ENCODE measurements around the gene GIMAP2. TPM values are rescaled to one million over a fixed set of nuclear protein-coding genes. Genes with fewer than 3 reads are reported as not detected.
A peak's percentile ranks its signal among the peaks of the same experiment; 100 is the strongest.

GIMAP2 gene
- total and polyA plus RNA-seq, 2 donors = 32.5 to 70.4 TPM

- H3K9me3 ChIP-seq (ENCODE audit: control insufficient read depth in 2 of 2, insufficient read depth in 1 of 2, low read length in 1 of 2) = peaks cover 0 to 17% of the 10 kb centered on the region in 2 donors
- DNase-seq (ENCODE audit: low read depth in 6 of 9, low spot score in 9 of 9) = no peak
- H3K4me3 ChIP-seq (ENCODE audit: low read length in 2 of 2) = no peak overlapping the region
- H3K27ac ChIP-seq (ENCODE audit: low read depth in 1 of 2, low read length in 1 of 2) = no peak overlapping the region
- peaks cover 3 to 18% of the 10 kb centered on the region in 2 donors for H3K36me3 ChIP-seq (ENCODE audit: control insufficient read depth in 2 of 2, insufficient read depth in 2 of 2, low read length in 1 of 2)
- no peaks in the 10 kb centered on the region for H3K4me1 ChIP-seq (ENCODE audit: control insufficient read depth in 2 of 2, insufficient read depth in 2 of 2, low read length in 2 of 2)
- H3K27me3 ChIP-seq (ENCODE audit: control insufficient read depth in 2 of 2, insufficient read depth in 1 of 2, low read length in 1 of 2) = no peaks in the 10 kb centered on the region
- WGBS = 69% methylated on average over 2 of the region's 2 CpGs
Measured at GRCh38 chr7:150695654-150696053, 10.1 kb downstream of the GIMAP2 start.

- no peaks in the 10 kb centered on the region for H3K27me3 ChIP-seq (ENCODE audit: control insufficient read depth in 2 of 2, insufficient read depth in 1 of 2, low read length in 1 of 2)
Measured at GRCh38 chr7:150703209-150703608, 17.7 kb downstream of the GIMAP2 start.

GRCh38 chr7:150715293-150715692 lies 29.8 kb downstream of the GIMAP2 start:
- Histone ChIP-seq H3K27ac (ENCODE audit: low read depth in 1 of 2, low read length in 1 of 2) (peak overlapping the region in 1 of 2 donors; percentile 73), H3K4me1 (ENCODE audit: control insufficient read depth in 2 of 2, insufficient read depth in 2 of 2, low read length in 2 of 2) (peaks cover 3 to 28% of the 10 kb centered on the region in 2 donors), H3K27me3 (ENCODE audit: control insufficient read depth in 2 of 2, insufficient read depth in 1 of 2, low read length in 1 of 2) (no peaks in the 10 kb centered on the region), H3K36me3 (ENCODE audit: control insufficient read depth in 2 of 2, insufficient read depth in 2 of 2, low read length in 1 of 2) (peaks cover 3 to 16% of the 10 kb centered on the region in 2 donors), H3K4me3 (ENCODE audit: low read length in 2 of 2) (no peak overlapping the region), H3K9me3 (ENCODE audit: control insufficient read depth in 2 of 2, insufficient read depth in 1 of 2, low read length in 1 of 2) (peaks cover 0 to 1% of the 10 kb centered on the region in 2 donors)
- DNase-seq (ENCODE audit: low read depth in 6 of 9, low spot score in 9 of 9) = no peak
- 84% methylated on average over 4 of the region's 4 CpGs for WGBS

More at GRCh38 chr7:150703209-150703608, 17.7 kb downstream of the GIMAP2 start:
- 97% methylated on average over 1 of the region's 1 CpG for WGBS
- Histone ChIP-seq H3K27ac (ENCODE audit: low read depth in 1 of 2, low read length in 1 of 2) (no peak overlapping the region), H3K36me3 (ENCODE audit: control insufficient read depth in 2 of 2, insufficient read depth in 2 of 2, low read length in 1 of 2) (no peaks in the 10 kb centered on the region), H3K4me3 (ENCODE audit: low read length in 2 of 2) (no peak overlapping the region), H3K4me1 (ENCODE audit: control insufficient read depth in 2 of 2, insufficient read depth in 2 of 2, low read length in 2 of 2) (no peaks in the 10 kb centered on the region), H3K9me3 (ENCODE audit: control insufficient read depth in 2 of 2, insufficient read depth in 1 of 2, low read length in 1 of 2) (peaks cover 0 to 4% of the 10 kb centered on the region in 2 donors)
- DNase-seq (ENCODE audit: low read depth in 6 of 9, low spot score in 9 of 9) = no peak

- Histone ChIP-seq H3K36me3 (ENCODE audit: control insufficient read depth in 2 of 2, insufficient read depth in 2 of 2, low read length in 1 of 2) (peaks cover 3 to 20% of the 10 kb centered on the region in 2 donors), H3K27ac (ENCODE audit: low read depth in 1 of 2, low read length in 1 of 2) (peak overlapping the region; percentile 73), H3K9me3 (ENCODE audit: control insufficient read depth in 2 of 2, insufficient read depth in 1 of 2, low read length in 1 of 2) (peaks cover 0 to 6% of the 10 kb centered on the region in 2 donors), H3K4me1 (ENCODE audit: control insufficient read depth in 2 of 2, insufficient read depth in 2 of 2, low read length in 2 of 2) (peaks cover 3 to 28% of the 10 kb centered on the region in 2 donors), H3K27me3 (ENCODE audit: control insufficient read depth in 2 of 2, insufficient read depth in 1 of 2, low read length in 1 of 2) (no peaks in the 10 kb centered on the region), H3K4me3 (ENCODE audit: low read length in 2 of 2) (no peak overlapping the region)
- no peak for DNase-seq (ENCODE audit: low read depth in 6 of 9, low spot score in 9 of 9)
- WGBS = 76% methylated on average over 4 of the region's 4 CpGs
Measured at GRCh38 chr7:150715738-150716137, 30.2 kb downstream of the GIMAP2 start.

- Histone ChIP-seq H3K36me3 (ENCODE audit: control insufficient read depth in 2 of 2, insufficient read depth in 2 of 2, low read length in 1 of 2) (peaks cover 3 to 25% of the 10 kb centered on the region in 2 donors), H3K4me3 (ENCODE audit: low read length in 2 of 2) (peak within 1 kb of the TSS; percentile 51 to 62), H3K27me3 (ENCODE audit: control insufficient read depth in 2 of 2, insufficient read depth in 1 of 2, low read length in 1 of 2) (no peaks in the 10 kb centered on the region), H3K4me1 (ENCODE audit: control insufficient read depth in 2 of 2, insufficient read depth in 2 of 2, low read length in 2 of 2) (peaks cover 3 to 28% of the 10 kb centered on the region in 2 donors), H3K9me3 (ENCODE audit: control insufficient read depth in 2 of 2, insufficient read depth in 1 of 2, low read length in 1 of 2) (peaks cover 0 to 7% of the 10 kb centered on the region in 2 donors), H3K27ac (ENCODE audit: low read depth in 1 of 2, low read length in 1 of 2) (peak within 1 kb of the TSS; percentile 73 to 78)
- 3% methylated on average over 5 of the region's 5 CpGs for WGBS
- peak in 7 of 9 donors; percentile 55 to 88 (median 66) for DNase-seq (ENCODE audit: low read depth in 6 of 9, low spot score in 9 of 9)
Measured at GRCh38 chr7:150716368-150716767, 30.9 kb downstream of the GIMAP2 start, which contains the start of gene GIMAP1. TSS of gene GIMAP1 (plus strand) at chr7:150716613. CDS start at chr7:150719048, 2,435 bp downstream.

- DNase-seq (ENCODE audit: low read depth in 6 of 9, low spot score in 9 of 9) = no peak
- Histone ChIP-seq H3K4me3 (ENCODE audit: low read length in 2 of 2) (peak overlapping the region; percentile 51 to 62), H3K27ac (ENCODE audit: low read depth in 1 of 2, low read length in 1 of 2) (peak overlapping the region; percentile 71 to 78), H3K4me1 (ENCODE audit: control insufficient read depth in 2 of 2, insufficient read depth in 2 of 2, low read length in 2 of 2) (peaks cover 3 to 28% of the 10 kb centered on the region in 2 donors), H3K27me3 (ENCODE audit: control insufficient read depth in 2 of 2, insufficient read depth in 1 of 2, low read length in 1 of 2) (no peaks in the 10 kb centered on the region), H3K36me3 (ENCODE audit: control insufficient read depth in 2 of 2, insufficient read depth in 2 of 2, low read length in 1 of 2) (peaks cover 3 to 27% of the 10 kb centered on the region in 2 donors), H3K9me3 (ENCODE audit: control insufficient read depth in 2 of 2, insufficient read depth in 1 of 2, low read length in 1 of 2) (peaks cover 0 to 7% of the 10 kb centered on the region in 2 donors)
- WGBS = 8% methylated on average over 4 of the region's 4 CpGs
Measured at GRCh38 chr7:150716939-150717338, 31.4 kb downstream of the GIMAP2 start.

GRCh38 chr7:150717814-150718420 lies 32.4 kb downstream of the GIMAP2 start:
- DNase-seq (ENCODE audit: low read depth in 6 of 9, low spot score in 9 of 9) = no peak
- H3K4me1 ChIP-seq (ENCODE audit: control insufficient read depth in 2 of 2, insufficient read depth in 2 of 2, low read length in 2 of 2) = peaks cover 3 to 34% of the 10 kb centered on the region in 2 donors
- H3K9me3 ChIP-seq (ENCODE audit: control insufficient read depth in 2 of 2, insufficient read depth in 1 of 2, low read length in 1 of 2) = peaks cover 0 to 14% of the 10 kb centered on the region in 2 donors
- H3K4me3 ChIP-seq (ENCODE audit: low read length in 2 of 2) = peak overlapping the region; percentile 51 to 62
- H3K27me3 ChIP-seq (ENCODE audit: control insufficient read depth in 2 of 2, insufficient read depth in 1 of 2, low read length in 1 of 2) = no peaks in the 10 kb centered on the region
- WGBS = 71% methylated on average over 4 of the region's 4 CpGs
- H3K36me3 ChIP-seq (ENCODE audit: control insufficient read depth in 2 of 2, insufficient read depth in 2 of 2, low read length in 1 of 2) = peaks cover 3 to 34% of the 10 kb centered on the region in 2 donors
- peak overlapping the region in 1 of 2 donors; percentile 46 for H3K27ac ChIP-seq (ENCODE audit: low read depth in 1 of 2, low read length in 1 of 2)

GRCh38 chr7:150719436-150719835 lies 33.9 kb downstream of the GIMAP2 start:
- no peak overlapping the region for H3K4me3 ChIP-seq (ENCODE audit: low read length in 2 of 2)
- H3K27me3 ChIP-seq (ENCODE audit: control insufficient read depth in 2 of 2, insufficient read depth in 1 of 2, low read length in 1 of 2) = no peaks in the 10 kb centered on the region
- peaks cover 3 to 37% of the 10 kb centered on the region in 2 donors for H3K36me3 ChIP-seq (ENCODE audit: control insufficient read depth in 2 of 2, insufficient read depth in 2 of 2, low read length in 1 of 2)
- peaks cover 3 to 34% of the 10 kb centered on the region in 2 donors for H3K4me1 ChIP-seq (ENCODE audit: control insufficient read depth in 2 of 2, insufficient read depth in 2 of 2, low read length in 2 of 2)
- DNase-seq (ENCODE audit: low read depth in 6 of 9, low spot score in 9 of 9) = no peak
- peaks cover 0 to 14% of the 10 kb centered on the region in 2 donors for H3K9me3 ChIP-seq (ENCODE audit: control insufficient read depth in 2 of 2, insufficient read depth in 1 of 2, low read length in 1 of 2)
- WGBS = 89% methylated on average over 4 of the region's 4 CpGs
- no peak overlapping the region for H3K27ac ChIP-seq (ENCODE audit: low read depth in 1 of 2, low read length in 1 of 2)

Data from thymus (tissue), 11 donors.